ENCODE measurements around the gene ADRA2B. TPM values are rescaled to one million over a fixed set of nuclear protein-coding genes. Genes with fewer than 3 reads are reported as not detected.

The ADRA2B gene
- total RNA-seq, 1 experiment from 2014 or later, result 2.7 TPM

DNA sequence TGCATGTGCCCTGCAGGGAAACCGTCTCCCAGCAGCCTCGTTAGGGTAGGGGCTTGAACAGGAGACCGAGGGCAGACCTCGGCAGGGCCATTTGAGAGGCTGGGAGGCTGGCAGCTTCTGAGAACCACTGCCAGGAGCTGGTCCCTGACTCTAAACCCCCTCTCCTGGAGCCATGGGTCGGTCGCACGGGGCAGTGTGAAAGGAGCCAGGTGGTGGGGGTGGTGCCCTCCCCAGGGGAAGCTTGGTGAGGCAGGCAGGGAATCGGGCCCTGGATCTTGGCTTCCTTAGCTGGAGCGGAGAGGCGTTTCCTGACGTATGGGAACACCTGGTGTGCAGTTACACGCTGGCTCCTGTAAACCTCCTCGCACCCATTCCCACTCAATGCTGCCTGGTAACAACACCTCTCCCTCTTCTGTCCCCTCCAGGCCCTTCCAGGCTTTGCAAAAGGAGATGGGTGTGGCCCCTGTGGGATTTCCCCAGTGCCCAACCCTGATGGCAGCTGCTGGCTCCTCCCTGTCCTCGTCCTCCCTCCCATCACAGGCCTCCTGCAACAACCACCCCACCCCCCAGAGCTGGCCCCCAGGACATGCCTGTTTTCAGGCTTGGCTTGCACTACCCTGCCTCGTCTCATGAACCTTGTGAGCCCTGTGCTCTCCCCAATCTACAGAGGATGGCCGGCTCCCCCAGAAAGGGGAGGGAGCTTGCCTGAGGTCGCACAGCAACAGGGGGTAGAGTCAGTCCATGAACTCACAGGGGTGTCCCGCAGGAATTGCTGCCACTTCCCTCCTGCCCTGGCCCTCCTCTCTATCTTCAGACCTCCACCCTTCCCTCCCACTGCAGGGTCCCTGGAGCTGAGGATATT lies 24.4 kb downstream of the ADRA2B start:
- H3K9me3 ChIP-seq (ENCODE audit: control insufficient read depth, low read depth, low read length), result no peaks in the 10 kb centered on the region
- H3K56ac ChIP-seq (ENCODE audit: insufficient read length, low read depth, low read length), result no peak overlapping the region
- peak; percentile 73 for DNase-seq
- H2BK12ac ChIP-seq (ENCODE audit: insufficient read length, low read depth, low read length), result no peak overlapping the region
- no peaks in the 10 kb centered on the region for H3K27me3 ChIP-seq (ENCODE audit: insufficient read depth, low read length)
- no peak overlapping the region for H2BK15ac ChIP-seq (ENCODE audit: low read depth, low read length)
- WGBS (ENCODE audit: extremely low coverage, insufficient read length, low lambda C conversion rate), result no CpG with 5 or more reads among the region's 18 CpGs
- 0 out of 2 replicates have a peak overlapping the region, but pooled peaks have one; percentile 8 for H3K14ac ChIP-seq (ENCODE audit: insufficient read depth, low read length)
- no peak overlapping the region for H3K27ac ChIP-seq (ENCODE audit: insufficient read length, low read depth, low read length)
- TF ChIP-seq, protein P1, sequence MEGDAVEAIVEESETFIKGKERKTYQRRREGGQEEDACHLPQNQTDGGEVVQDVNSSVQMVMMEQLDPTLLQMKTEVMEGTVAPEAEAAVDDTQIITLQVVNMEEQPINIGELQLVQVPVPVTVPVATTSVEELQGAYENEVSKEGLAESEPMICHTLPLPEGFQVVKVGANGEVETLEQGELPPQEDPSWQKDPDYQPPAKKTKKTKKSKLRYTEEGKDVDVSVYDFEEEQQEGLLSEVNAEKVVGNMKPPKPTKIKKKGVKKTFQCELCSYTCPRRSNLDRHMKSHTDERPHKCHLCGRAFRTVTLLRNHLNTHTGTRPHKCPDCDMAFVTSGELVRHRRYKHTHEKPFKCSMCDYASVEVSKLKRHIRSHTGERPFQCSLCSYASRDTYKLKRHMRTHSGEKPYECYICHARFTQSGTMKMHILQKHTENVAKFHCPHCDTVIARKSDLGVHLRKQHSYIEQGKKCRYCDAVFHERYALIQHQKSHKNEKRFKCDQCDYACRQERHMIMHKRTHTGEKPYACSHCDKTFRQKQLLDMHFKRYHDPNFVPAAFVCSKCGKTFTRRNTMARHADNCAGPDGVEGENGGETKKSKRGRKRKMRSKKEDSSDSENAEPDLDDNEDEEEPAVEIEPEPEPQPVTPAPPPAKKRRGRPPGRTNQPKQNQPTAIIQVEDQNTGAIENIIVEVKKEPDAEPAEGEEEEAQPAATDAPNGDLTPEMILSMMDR (conservative IDR thresholded peaks at IDR 0.05), result no peak; the same call in 2 of the 3 replicates
- H2AFZ ChIP-seq (ENCODE audit: low read length), result no peak overlapping the region
- H2BK5ac ChIP-seq (ENCODE audit: insufficient read length, low read length), result no peak overlapping the region
- no peaks in the 10 kb centered on the region for H3K79me2 ChIP-seq (ENCODE audit: insufficient read depth, low read length)
- no peaks in the 10 kb centered on the region for H3K79me1 ChIP-seq (ENCODE audit: insufficient read depth, low read depth, low read length, poor library complexity, severe bottlenecking)
- H3K23ac ChIP-seq (ENCODE audit: insufficient read length, low read depth, low read length), result no peak overlapping the region
- Mint-ChIP-seq H3K4me1 (peaks cover 25 to 42% of the 10 kb centered on the region in 2 experiments), H3K9me3 (no peaks in the 10 kb centered on the region; a peak in 2 of 5 replicates), H3K36me3 (ENCODE audit: insufficient read depth in 1 of 3, low read depth in 3 of 3) (no peaks in the 10 kb centered on the region), H3K27ac (no peak overlapping the region), H3K4me3 (no peak overlapping the region), H3K27me3 (ENCODE audit: low read depth) (no peaks in the 10 kb centered on the region; the same call in 1 of the 2 replicates)
- H3T11ph ChIP-seq (ENCODE audit: low read length), result no peak overlapping the region
- no peak overlapping the region for H4K91ac ChIP-seq (ENCODE audit: insufficient read length, low read depth, low read length)
- no peaks in the 10 kb centered on the region for H3K23me2 ChIP-seq (ENCODE audit: insufficient read length, low read depth, low read length, poor library complexity, severe bottlenecking)
- no peak overlapping the region for H4K5ac ChIP-seq (ENCODE audit: insufficient read length, low read depth, low read length)
- H4K20me1 ChIP-seq (ENCODE audit: control insufficient read depth, insufficient read depth, insufficient read length), result no peaks in the 10 kb centered on the region
- H2BK120ac ChIP-seq (ENCODE audit: low read depth, low read length, poor library complexity, severe bottlenecking), result no peak overlapping the region
- no peak overlapping the region for H3K4me2 ChIP-seq (ENCODE audit: insufficient read depth, insufficient read length, low read length)
- H3K18ac ChIP-seq (ENCODE audit: insufficient read length, low read depth, low read length), result peak overlapping the region; percentile 21
- H3K4ac ChIP-seq (ENCODE audit: low read depth, low read length), result no peak overlapping the region
- no peak overlapping the region for H3K9ac ChIP-seq (ENCODE audit: extremely low read depth, insufficient read length, low read length)
- no peak overlapping the region for H4K8ac ChIP-seq (replicated peaks; ENCODE audit: insufficient read length, low read depth, low read length)
- no peak overlapping the region for H2BK20ac ChIP-seq (ENCODE audit: low read depth, low read length, poor library complexity, severe bottlenecking)
- H3K4me1 ChIP-seq (ENCODE audit: insufficient read depth, low read length), result no peaks in the 10 kb centered on the region
- no peak overlapping the region for H2AK5ac ChIP-seq (ENCODE audit: insufficient read length, low read length)

Data from H9 (cell line).